ENCODE results near the gene NPAT. TPM values are rescaled to one million over a fixed set of nuclear protein-coding genes. Genes with fewer than 3 reads are reported as not detected.

The NPAT gene
- total RNA-seq, 1 donor from 2014 or later, result 8.4 TPM

DNA sequence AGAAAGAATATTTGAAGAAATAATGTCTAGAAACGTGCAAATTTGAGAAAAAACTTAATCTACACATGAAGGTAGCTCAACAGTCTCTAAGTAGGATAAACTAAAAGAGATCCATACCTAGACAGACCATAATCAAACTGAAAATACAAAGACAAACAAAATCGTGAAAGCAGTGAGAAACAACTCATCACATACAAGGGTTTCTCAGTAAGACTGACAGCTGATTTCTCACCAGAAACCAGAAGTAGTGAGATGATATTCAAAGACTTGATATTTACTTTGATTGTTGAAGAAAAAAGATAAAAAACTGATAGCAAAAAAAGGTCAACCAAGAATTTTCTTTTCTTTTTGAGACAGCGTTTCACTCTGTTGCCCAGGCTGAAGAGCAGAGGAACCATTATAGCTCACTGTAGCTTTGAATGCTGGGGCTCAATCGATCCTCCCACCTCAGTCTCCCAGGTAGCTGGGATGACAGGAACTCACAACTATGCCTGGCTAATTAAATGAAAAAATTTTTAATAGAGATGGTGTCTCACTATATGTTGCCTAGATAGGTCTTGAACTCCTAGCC is 17.4 kb downstream of the NPAT start:
- H3K27ac ChIP-seq (ENCODE audit: low read depth, low read length), result no peak overlapping the region
- H3K27me3 ChIP-seq (ENCODE audit: control insufficient read depth in 3 of 3, insufficient read depth in 3 of 3, low read length in 3 of 3), result no peaks in the 10 kb centered on the region
- H3K36me3 ChIP-seq (ENCODE audit: control insufficient read depth in 3 of 3, insufficient read depth in 3 of 3, low read length in 3 of 3), result peaks cover 17 to 22% (median 19%) of the 10 kb centered on the region in 3 donors
- no peak overlapping the region for H3K4me3 ChIP-seq (ENCODE audit: low read length in 3 of 3)
- peaks cover 0 to 6% (median 4%) of the 10 kb centered on the region in 3 donors for H3K4me1 ChIP-seq (ENCODE audit: control insufficient read depth in 3 of 3, insufficient read depth in 3 of 3, low read length in 3 of 3)
- no peak overlapping the region for H3K9ac ChIP-seq (ENCODE audit: low read depth in 1 of 3, low read length in 3 of 3)
- no peaks in the 10 kb centered on the region for H3K9me3 ChIP-seq (ENCODE audit: control insufficient read depth in 3 of 3, low read length in 3 of 3)

DNA sequence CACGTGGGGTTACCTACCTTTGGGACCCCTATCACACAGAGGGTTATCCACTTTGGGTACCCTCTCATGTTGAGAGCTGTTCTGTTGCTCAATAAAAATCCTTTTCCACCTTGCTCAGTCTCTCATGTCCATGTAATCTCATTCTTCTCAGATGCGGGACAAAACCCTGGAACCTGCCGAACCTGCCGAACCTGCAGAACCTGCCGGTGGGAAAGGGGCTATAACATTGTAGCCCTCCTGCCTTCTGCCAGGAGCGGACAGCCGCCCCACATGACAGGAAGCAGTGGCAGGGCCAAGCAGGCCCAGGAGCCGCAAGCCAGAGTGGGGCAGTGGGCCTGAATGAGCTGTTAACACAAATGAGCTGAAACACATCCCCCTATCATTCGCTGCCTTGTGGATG is 18.1 kb downstream of the NPAT start:
- no peaks in the 10 kb centered on the region for H3K27me3 ChIP-seq (ENCODE audit: control insufficient read depth in 3 of 3, insufficient read depth in 3 of 3, low read length in 3 of 3)
- H3K9ac ChIP-seq (ENCODE audit: low read depth in 1 of 3, low read length in 3 of 3), result no peak overlapping the region
- peaks cover 0 to 7% (median 6%) of the 10 kb centered on the region in 3 donors for H3K4me1 ChIP-seq (ENCODE audit: control insufficient read depth in 3 of 3, insufficient read depth in 3 of 3, low read length in 3 of 3)
- H3K27ac ChIP-seq (ENCODE audit: low read depth, low read length), result no peak overlapping the region
- peaks cover 17 to 22% (median 19%) of the 10 kb centered on the region in 3 donors for H3K36me3 ChIP-seq (ENCODE audit: control insufficient read depth in 3 of 3, insufficient read depth in 3 of 3, low read length in 3 of 3)
- H3K9me3 ChIP-seq (ENCODE audit: control insufficient read depth in 3 of 3, low read length in 3 of 3), result no peaks in the 10 kb centered on the region
- H3K4me3 ChIP-seq (ENCODE audit: low read length in 3 of 3), result no peak overlapping the region

DNA sequence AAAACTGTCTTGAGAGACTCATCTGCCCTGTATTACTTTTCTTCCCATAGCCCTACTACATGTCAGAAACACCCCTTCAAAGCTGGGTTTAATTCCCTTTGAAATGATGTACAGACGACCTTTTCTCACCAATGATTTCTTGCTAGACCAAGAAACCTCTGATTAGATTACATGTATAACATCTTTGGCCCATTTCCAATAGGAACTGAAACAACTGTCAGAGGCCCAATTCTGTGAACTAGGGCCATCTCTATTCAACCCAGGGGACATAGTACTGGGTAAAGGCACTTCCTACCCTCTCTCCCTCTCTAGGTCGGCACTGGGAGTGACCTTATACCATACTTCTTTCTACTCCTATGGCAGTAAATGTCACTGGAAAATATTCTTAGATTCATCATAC is 19.4 kb downstream of the NPAT start:
- no peak overlapping the region for H3K4me3 ChIP-seq (ENCODE audit: low read length in 3 of 3)
- H3K27me3 ChIP-seq (ENCODE audit: control insufficient read depth in 3 of 3, insufficient read depth in 3 of 3, low read length in 3 of 3), result no peaks in the 10 kb centered on the region
- H3K4me1 ChIP-seq (ENCODE audit: control insufficient read depth in 3 of 3, insufficient read depth in 3 of 3, low read length in 3 of 3), result peaks cover 3 to 13% (median 8%) of the 10 kb centered on the region in 3 donors
- H3K9ac ChIP-seq (ENCODE audit: low read depth in 1 of 3, low read length in 3 of 3), result no peak overlapping the region
- H3K36me3 ChIP-seq (ENCODE audit: control insufficient read depth in 3 of 3, insufficient read depth in 3 of 3, low read length in 3 of 3), result peaks cover 17 to 22% (median 19%) of the 10 kb centered on the region in 3 donors
- H3K27ac ChIP-seq (ENCODE audit: low read depth, low read length), result no peak overlapping the region
- H3K9me3 ChIP-seq (ENCODE audit: control insufficient read depth in 3 of 3, low read length in 3 of 3), result no peaks in the 10 kb centered on the region

DNA sequence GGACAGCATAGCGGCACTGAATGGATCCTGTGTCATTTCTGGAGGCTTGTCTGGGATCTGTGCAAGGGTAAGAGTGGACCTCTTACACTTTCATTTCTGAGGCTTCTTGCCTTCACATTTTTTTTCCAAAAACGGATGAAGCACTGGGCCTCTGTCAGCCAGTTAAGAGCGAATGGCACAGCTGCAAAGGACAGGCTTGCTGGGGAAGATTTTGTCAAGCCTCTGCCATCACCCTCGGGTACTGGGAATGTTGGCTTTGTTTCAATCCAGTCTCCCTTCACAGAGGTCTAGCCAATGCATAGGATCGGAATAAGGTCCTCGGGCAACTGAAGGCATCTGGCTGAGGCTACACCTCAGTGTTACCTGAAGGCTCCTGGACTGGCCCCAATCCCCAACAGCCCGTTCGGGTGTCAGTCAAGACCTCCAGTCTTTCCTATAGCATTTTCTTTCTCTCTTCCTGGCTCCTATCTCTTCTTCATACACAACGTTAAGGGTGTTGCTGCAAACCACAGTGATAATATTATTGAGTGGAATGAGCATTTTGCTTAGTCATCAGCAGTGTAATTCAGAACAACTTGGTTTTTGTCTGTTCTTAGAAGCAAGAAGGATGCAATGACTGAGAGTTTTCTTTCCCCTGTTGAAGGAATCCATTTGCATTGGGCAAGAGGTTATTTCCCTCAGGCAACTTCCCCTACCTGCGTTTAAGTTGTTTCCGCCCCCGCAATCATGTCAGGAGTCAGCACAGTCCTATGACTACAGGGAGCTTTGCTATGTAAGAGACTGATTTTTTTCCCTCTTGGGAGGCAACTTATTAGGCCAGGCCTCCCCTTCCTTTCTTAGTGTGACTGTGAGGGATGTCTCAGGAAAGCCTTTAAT is 22.8 kb downstream of the NPAT start:
- Histone ChIP-seq H3K9ac (ENCODE audit: low read depth in 1 of 3, low read length in 3 of 3) (no peak overlapping the region), H3K36me3 (ENCODE audit: control insufficient read depth in 3 of 3, insufficient read depth in 3 of 3, low read length in 3 of 3) (peaks cover 3 to 14% (median 7%) of the 10 kb centered on the region in 3 donors), H3K4me1 (ENCODE audit: control insufficient read depth in 3 of 3, insufficient read depth in 3 of 3, low read length in 3 of 3) (peaks cover 2 to 8% (median 3%) of the 10 kb centered on the region in 3 donors), H3K27ac (ENCODE audit: low read depth, low read length) (no peak overlapping the region), H3K9me3 (ENCODE audit: control insufficient read depth in 3 of 3, low read length in 3 of 3) (no peaks in the 10 kb centered on the region), H3K4me3 (ENCODE audit: low read length in 3 of 3) (no peak overlapping the region), H3K27me3 (ENCODE audit: control insufficient read depth in 3 of 3, insufficient read depth in 3 of 3, low read length in 3 of 3) (no peaks in the 10 kb centered on the region)

DNA sequence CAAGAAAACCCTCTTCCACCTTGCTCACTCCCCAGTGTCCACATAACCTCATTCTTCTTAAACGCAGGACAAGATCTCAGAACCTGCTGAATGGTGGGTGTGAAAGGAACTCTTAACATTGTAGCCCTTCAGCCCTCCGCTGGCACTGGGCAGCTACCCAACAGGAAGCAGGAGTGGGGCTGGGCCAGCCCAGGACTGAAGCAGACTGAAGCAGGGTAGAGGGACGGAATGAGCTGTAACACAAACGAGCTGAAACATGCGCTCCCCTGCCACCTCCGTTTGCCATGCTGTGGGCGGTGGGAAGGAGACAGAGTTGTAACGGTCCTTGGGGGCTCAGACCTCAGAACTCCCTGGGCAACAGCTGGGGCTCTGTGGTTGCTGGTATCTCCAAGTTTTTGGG is 23.6 kb downstream of the NPAT start:
- peaks cover under 1 to 17% (median 6%) of the 10 kb centered on the region in 3 donors for H3K36me3 ChIP-seq (ENCODE audit: control insufficient read depth in 3 of 3, insufficient read depth in 3 of 3, low read length in 3 of 3)

DNA sequence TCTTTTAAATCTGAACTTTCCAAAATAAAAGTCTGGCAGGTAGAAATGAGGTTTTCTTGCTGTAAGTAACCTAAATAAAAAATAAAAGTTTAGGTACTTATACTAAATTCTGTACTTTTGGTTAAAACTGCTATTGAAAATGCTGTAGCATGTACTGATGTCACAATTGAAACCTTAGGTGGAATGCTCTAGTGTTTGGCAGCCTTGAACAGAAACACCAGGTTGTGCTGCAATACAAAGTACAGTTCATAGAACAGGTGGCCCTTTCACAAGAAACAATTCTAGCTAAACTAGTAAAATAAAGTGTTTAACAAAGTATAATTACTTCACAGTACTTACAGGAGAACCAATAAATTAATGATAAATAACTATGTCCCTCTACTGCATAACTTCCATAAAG is 25.1 kb downstream of the NPAT start:
- H3K4me1 ChIP-seq (ENCODE audit: control insufficient read depth in 3 of 3, insufficient read depth in 3 of 3, low read length in 3 of 3), result peaks cover 2 to 8% (median 3%) of the 10 kb centered on the region in 3 donors
- no peaks in the 10 kb centered on the region for H3K27me3 ChIP-seq (ENCODE audit: control insufficient read depth in 3 of 3, insufficient read depth in 3 of 3, low read length in 3 of 3)
- H3K9ac ChIP-seq (ENCODE audit: low read depth in 1 of 3, low read length in 3 of 3), result no peak overlapping the region
- H3K4me3 ChIP-seq (ENCODE audit: low read length in 3 of 3), result no peak overlapping the region
- no peaks in the 10 kb centered on the region for H3K9me3 ChIP-seq (ENCODE audit: control insufficient read depth in 3 of 3, low read length in 3 of 3)
- H3K36me3 ChIP-seq (ENCODE audit: control insufficient read depth in 3 of 3, insufficient read depth in 3 of 3, low read length in 3 of 3), result peaks cover 0 to 19% (median 6%) of the 10 kb centered on the region in 3 donors
- H3K27ac ChIP-seq (ENCODE audit: low read depth, low read length), result no peak overlapping the region

More for the DNA sequence above, 23.6 kb downstream of the NPAT start:
- Histone ChIP-seq H3K27me3 (ENCODE audit: control insufficient read depth in 3 of 3, insufficient read depth in 3 of 3, low read length in 3 of 3) (no peaks in the 10 kb centered on the region), H3K27ac (ENCODE audit: low read depth, low read length) (no peak overlapping the region), H3K9ac (ENCODE audit: low read depth in 1 of 3, low read length in 3 of 3) (no peak overlapping the region), H3K4me3 (ENCODE audit: low read length in 3 of 3) (no peak overlapping the region), H3K9me3 (ENCODE audit: control insufficient read depth in 3 of 3, low read length in 3 of 3) (no peaks in the 10 kb centered on the region), H3K4me1 (ENCODE audit: control insufficient read depth in 3 of 3, insufficient read depth in 3 of 3, low read length in 3 of 3) (peaks cover 2 to 8% (median 3%) of the 10 kb centered on the region in 3 donors)

DNA sequence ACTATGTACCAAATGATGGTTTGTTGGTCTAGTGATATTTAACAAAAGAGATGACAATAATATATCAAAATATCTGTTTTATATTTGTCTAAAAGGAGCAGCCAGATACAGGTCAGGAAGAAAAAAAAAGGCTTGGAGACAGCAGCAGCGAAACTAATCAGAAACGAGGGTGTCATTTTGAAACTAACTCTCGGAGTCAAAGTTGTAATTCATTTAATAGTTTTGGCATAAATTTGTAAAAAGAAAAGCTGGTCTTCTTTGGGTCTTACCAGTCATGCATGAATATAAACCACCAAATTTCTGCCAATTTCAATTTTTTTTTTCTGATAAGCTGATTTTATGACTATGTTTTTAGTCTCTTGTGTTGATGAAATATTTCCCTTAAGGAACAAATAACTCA is 25.5 kb downstream of the NPAT start:
- H3K4me1 ChIP-seq (ENCODE audit: control insufficient read depth in 3 of 3, insufficient read depth in 3 of 3, low read length in 3 of 3), result peaks cover 2 to 8% (median 3%) of the 10 kb centered on the region in 3 donors
- no peaks in the 10 kb centered on the region for H3K9me3 ChIP-seq (ENCODE audit: control insufficient read depth in 3 of 3, low read length in 3 of 3)
- H3K27me3 ChIP-seq (ENCODE audit: control insufficient read depth in 3 of 3, insufficient read depth in 3 of 3, low read length in 3 of 3), result no peaks in the 10 kb centered on the region
- no peak overlapping the region for H3K4me3 ChIP-seq (ENCODE audit: low read length in 3 of 3)
- no peak overlapping the region for H3K27ac ChIP-seq (ENCODE audit: low read depth, low read length)
- peaks cover 3 to 19% (median 6%) of the 10 kb centered on the region in 3 donors for H3K36me3 ChIP-seq (ENCODE audit: control insufficient read depth in 3 of 3, insufficient read depth in 3 of 3, low read length in 3 of 3)
- H3K9ac ChIP-seq (ENCODE audit: low read depth in 1 of 3, low read length in 3 of 3), result no peak overlapping the region

DNA sequence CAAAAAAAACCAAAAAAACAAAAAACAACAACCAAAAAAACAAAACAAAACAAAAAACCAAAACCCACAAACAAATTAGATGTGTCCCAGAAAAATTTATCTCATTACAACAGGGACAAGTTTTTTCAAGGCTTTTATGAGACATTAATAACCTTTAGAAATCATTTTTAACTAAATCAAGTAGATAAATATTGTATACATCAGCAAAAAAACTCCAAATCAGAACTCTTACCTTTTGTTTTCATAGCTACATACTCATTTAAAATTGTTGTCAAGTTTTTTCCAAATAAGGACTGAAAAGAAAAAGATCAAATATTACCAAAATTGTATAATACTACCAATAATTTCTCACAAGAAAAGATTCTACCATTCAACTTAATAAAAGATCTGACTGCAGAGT is 28.7 kb downstream of the NPAT start:
- peaks cover 9 to 29% (median 16%) of the 10 kb centered on the region in 3 donors for H3K36me3 ChIP-seq (ENCODE audit: control insufficient read depth in 3 of 3, insufficient read depth in 3 of 3, low read length in 3 of 3)
- no peak overlapping the region for H3K9ac ChIP-seq (ENCODE audit: low read depth in 1 of 3, low read length in 3 of 3)
- H3K4me3 ChIP-seq (ENCODE audit: low read length in 3 of 3), result no peak overlapping the region
- H3K9me3 ChIP-seq (ENCODE audit: control insufficient read depth in 3 of 3, low read length in 3 of 3), result no peaks in the 10 kb centered on the region
- H3K27me3 ChIP-seq (ENCODE audit: control insufficient read depth in 3 of 3, insufficient read depth in 3 of 3, low read length in 3 of 3), result no peaks in the 10 kb centered on the region
- H3K27ac ChIP-seq (ENCODE audit: low read depth, low read length), result no peak overlapping the region
- H3K4me1 ChIP-seq (ENCODE audit: control insufficient read depth in 3 of 3, insufficient read depth in 3 of 3, low read length in 3 of 3), result peaks cover 0 to 3% (median 0%) of the 10 kb centered on the region in 3 donors

DNA sequence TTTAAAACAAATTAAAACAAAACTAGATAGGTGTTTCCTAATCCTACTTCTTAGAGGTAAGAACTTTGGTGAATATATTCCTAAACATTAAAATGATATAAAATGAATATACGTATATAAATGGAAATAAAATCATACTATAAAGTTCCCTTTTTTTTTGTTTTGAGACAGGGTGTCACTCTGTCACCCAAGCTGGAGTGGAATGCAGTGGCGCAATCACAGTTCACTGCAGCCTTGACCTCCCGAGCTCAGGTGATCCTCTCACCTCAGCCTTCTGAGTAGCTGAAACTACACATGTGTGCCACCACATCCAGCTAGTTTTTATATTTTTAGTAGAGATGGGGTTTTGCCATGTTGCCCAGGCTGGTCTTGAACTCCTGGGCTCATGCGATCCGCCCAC is 44.9 kb downstream of the NPAT start:
- Histone ChIP-seq H3K27ac (ENCODE audit: low read depth, low read length) (no peak overlapping the region), H3K4me3 (ENCODE audit: low read length in 3 of 3) (no peak overlapping the region), H3K9me3 (ENCODE audit: control insufficient read depth in 3 of 3, low read length in 3 of 3) (no peaks in the 10 kb centered on the region), H3K36me3 (ENCODE audit: control insufficient read depth in 3 of 3, insufficient read depth in 3 of 3, low read length in 3 of 3) (peaks cover 6 to 38% (median 6%) of the 10 kb centered on the region in 3 donors), H3K27me3 (ENCODE audit: control insufficient read depth in 3 of 3, insufficient read depth in 3 of 3, low read length in 3 of 3) (no peaks in the 10 kb centered on the region), H3K9ac (ENCODE audit: low read depth in 1 of 3, low read length in 3 of 3) (no peak overlapping the region), H3K4me1 (ENCODE audit: control insufficient read depth in 3 of 3, insufficient read depth in 3 of 3, low read length in 3 of 3) (no peaks in the 10 kb centered on the region)

DNA sequence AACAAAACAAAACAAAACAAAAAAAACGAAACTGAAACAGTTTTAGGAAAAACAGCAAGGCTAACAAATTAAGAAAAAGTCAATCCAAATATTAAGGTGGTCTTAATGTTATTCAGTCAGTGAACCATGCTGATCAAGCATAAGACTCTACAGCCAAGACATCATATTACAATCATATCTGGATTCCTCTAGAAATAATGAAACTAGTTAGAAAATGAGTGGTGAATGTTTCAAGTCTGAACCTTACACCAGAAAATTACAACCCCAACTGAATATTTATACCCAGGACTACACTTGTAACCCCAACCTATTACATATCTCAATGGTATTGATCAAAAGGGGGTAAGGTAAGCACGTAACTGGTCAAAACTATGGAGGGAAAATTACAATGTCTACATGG is 52.3 kb downstream of the NPAT start:
- Histone ChIP-seq H3K36me3 (ENCODE audit: control insufficient read depth in 3 of 3, insufficient read depth in 3 of 3, low read length in 3 of 3) (peaks cover 0 to 31% (median 16%) of the 10 kb centered on the region in 3 donors), H3K4me3 (ENCODE audit: low read length in 3 of 3) (no peak overlapping the region), H3K27ac (ENCODE audit: low read depth, low read length) (no peak overlapping the region), H3K4me1 (ENCODE audit: control insufficient read depth in 3 of 3, insufficient read depth in 3 of 3, low read length in 3 of 3) (no peaks in the 10 kb centered on the region), H3K9me3 (ENCODE audit: control insufficient read depth in 3 of 3, low read length in 3 of 3) (no peaks in the 10 kb centered on the region), H3K27me3 (ENCODE audit: control insufficient read depth in 3 of 3, insufficient read depth in 3 of 3, low read length in 3 of 3) (no peaks in the 10 kb centered on the region), H3K9ac (ENCODE audit: low read depth in 1 of 3, low read length in 3 of 3) (no peak overlapping the region)
